ENCODE measurements around the gene RASIP1.

DNA sequence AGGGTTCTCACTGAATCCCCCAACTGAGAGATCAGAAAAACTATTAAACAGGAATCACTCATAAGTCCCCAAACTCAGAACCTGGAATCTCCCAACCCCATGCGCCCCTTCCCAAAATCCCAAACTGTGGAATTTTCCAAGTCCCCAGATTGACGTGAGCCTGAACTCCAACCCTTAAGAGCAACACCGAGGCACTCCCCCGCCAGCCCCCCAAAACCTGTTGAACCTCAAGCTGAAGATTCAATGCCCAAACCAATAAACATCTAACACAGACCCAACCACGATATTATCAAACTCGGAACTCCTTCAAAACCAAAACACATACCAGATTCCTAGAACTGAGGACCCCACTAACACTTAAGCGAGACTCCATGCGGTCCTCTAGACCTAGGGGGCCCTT is 5.7 kb upstream of the RASIP1 start:
- no peak for TF ChIP-seq POLR2A (IDR thresholded peaks at IDR 0.05)
- no peak for TF ChIP-seq CTCF (IDR thresholded peaks at IDR 0.05)

All from heart left ventricle (tissue), 13 donors.